Omental fat pad (tissue), 4 donors: ENCODE data around the gene EFR3B. TPM values are rescaled to one million over a fixed set of nuclear protein-coding genes. Genes with fewer than 3 reads are reported as not detected.
"Not testable (repeated sequence)": the region's sequence is repeated elsewhere in the genome, so short reads cannot be mapped to it uniquely, and the experiment has no call there.

ENCODE experiments used
- ATAC-seq: fragments of 150-250 bp; one replicate; pipeline ENCODE4 v1.9.1; 2016; ENCODE audit warnings: mild to moderate bottlenecking, moderate library complexity; ENCODE audit not compliant: low FRiP score
- DNase-seq: peaks from one replicate; pipeline ENCODE4 v3.0.0-alpha.2; 2019; ENCODE audit warnings: low spot score
- CTCF ChIP-seq, 3 donors: fragments of 450-650 bp; IDR thresholded peaks; one replicate each; pipeline ENCODE4 v1.5.1; 2016 to 2017; ENCODE audit warnings: antibody characterized with exemption in 3 of 3, mild to moderate bottlenecking in 3 of 3, moderate library complexity in 2 of 3
- total RNA-seq, 4 donors: library from RNA; depleted of rRNA; stranded (reverse); fragments of >200 nt; gene quantifications; one replicate each; pipeline ENCODE4 v1.1.0, GENCODE V29; 2016

Gene EFR3B
- total RNA-seq, 4 donors from 2014 or later: 0.63 to 2.2 (median 0.97) TPM

GRCh38 chr2:25145803-25146202 is 103.9 kb downstream of the EFR3B start:
- no peak for ATAC-seq
- TF ChIP-seq CTCF (IDR thresholded peaks at IDR 0.05): no peak
- DNase-seq: no peak

GRCh38 chr2:25146896-25147295 is 105.0 kb downstream of the EFR3B start:
- ATAC-seq (no peak), DNase-seq (no peak)
- TF ChIP-seq CTCF (IDR thresholded peaks at IDR 0.05): no peak

- TF ChIP-seq CTCF (IDR thresholded peaks at IDR 0.05): no peak
- ATAC-seq (no peak), DNase-seq (no peak)
Observed at GRCh38 chr2:25149646-25150045, 107.8 kb downstream of the EFR3B start.

GRCh38 chr2:25150993-25151392 is 109.1 kb downstream of the EFR3B start:
- not testable (repeated sequence) for ATAC-seq, DNase-seq

- TF ChIP-seq CTCF (IDR thresholded peaks at IDR 0.05): no peak
- DNase-seq (no peak), ATAC-seq (no peak)
Observed at GRCh38 chr2:25151718-25152117, 109.8 kb downstream of the EFR3B start.

GRCh38 chr2:25155401-25155800 is 113.5 kb downstream of the EFR3B start:
- ATAC-seq (no peak), DNase-seq (no peak)
- no peak for TF ChIP-seq CTCF (IDR thresholded peaks at IDR 0.05)

- ATAC-seq: no peak
- no peak for DNase-seq
- TF ChIP-seq CTCF (IDR thresholded peaks at IDR 0.05): no peak
Observed at GRCh38 chr2:25158096-25158852, 116.4 kb downstream of the EFR3B start.
